ENCODE data around the gene CRACR2B.

DNA sequence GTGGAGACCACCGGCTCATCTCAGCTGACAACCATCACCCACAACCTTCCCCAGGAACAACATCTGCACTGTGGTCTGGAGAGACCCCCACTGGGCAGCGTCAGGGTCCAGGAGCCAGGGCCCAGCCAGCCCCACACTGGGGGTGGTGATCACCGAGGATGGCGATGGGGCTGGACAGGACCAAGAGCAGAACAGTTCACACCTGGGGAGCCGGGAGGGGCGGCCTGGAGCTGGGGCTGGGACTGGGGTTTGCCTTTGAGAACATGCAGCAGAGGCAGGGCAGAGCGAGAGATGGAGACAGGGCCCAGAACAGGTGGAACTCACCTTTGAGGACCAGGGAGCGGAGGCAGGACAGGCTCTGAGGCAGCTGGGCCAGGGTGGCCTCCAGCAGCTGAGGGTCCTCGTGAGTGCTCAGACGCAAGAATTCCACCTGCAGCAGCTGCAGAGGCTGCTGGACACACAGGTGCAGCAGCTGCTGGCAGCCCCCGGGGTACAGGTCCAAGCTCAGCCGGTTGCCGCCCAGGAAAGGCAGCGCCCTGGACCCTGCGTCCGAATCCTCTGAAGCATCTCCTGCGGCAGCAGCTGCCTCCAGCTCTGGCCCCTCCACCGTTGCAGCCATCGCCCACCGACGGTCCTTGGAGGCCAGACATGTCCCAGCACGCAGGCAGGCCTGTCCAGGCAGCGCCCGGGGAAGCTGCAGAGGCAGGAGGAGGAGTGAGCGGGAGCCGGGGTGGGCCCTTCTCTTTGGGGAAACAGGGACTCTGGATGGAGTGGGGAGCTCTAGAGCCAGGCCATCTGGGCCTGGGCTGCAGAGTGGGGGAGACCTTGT lies 23.7 kb upstream of the CRACR2B start:
- TF ChIP-seq CTCF (CRISPR knock-in tag; IDR thresholded peaks at IDR 0.05) (no peak), U2AF2 (IDR thresholded peaks at IDR 0.05; ENCODE audit: low read depth, low read length) (no peak), EHMT2 (IDR thresholded peaks at IDR 0.05; ENCODE audit: borderline replicate concordance, low read depth, low read length) (no peak), CHD4 (IDR thresholded peaks at IDR 0.05; ENCODE audit: borderline replicate concordance, low read length) (no peak), NFYB (CRISPR knock-in tag; IDR thresholded peaks at IDR 0.05) (no peak)

Measured in HepG2 (cell line).